Measurements from ENCODE around the gene ATP5IF1. TPM values are rescaled to one million over a fixed set of nuclear protein-coding genes. Genes with fewer than 3 reads are reported as not detected.

ATP5IF1 gene
- 291 TPM for polyA plus RNA-seq (2012; ENCODE audit: missing spikeins)

DNA sequence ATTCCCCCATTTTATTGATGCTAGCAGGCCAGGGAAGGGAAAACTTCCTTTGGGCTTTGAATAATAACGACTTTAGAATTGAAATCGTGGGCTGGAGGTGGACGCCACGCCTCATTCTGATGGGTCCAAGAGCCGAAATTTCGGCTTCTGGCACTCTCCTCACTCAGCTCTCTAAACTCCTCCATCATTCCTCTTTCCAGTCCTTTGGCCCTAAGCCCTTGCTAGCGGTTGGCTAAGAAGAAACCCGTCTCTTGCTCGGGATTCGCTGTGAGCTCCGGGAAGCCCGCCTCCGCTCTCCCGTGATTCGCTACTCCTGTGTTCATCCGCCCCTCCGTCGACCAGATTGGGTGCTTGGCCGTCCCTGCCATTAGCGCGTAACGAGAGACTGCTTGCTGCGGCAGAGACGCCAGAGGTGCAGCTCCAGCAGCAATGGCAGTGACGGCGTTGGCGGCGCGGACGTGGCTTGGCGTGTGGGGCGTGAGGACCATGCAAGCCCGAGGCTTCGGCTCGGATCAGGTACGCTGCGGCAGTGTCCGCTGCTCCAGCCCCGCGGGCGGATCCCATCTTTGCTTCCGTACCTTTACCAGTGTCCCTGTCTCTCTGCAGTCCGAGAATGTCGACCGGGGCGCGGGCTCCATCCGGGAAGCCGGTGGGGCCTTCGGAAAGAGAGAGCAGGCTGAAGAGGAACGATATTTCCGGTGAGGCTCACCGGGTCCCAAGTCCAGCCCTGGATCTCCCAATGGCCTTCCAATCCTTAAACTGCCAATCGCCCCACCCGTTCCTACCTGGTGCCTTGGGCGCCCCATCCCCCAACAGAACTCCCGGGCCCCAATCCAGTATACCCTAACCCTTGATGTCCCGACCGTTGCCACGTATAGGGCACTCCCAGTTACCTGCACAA, at the start of gene ATP5IF1:
TSS of gene ATP5IF1 (plus strand) at position 370 of the 901 bp plus-strand sequence. CDS start at position 430, 60 bp downstream.
- DNase-seq (ENCODE audit: insufficient read length) (peak; percentile 99), FAIRE-seq (peak; percentile 93)
- TF ChIP-seq TAF1 (IDR thresholded peaks at IDR 0.05; ENCODE audit: borderline replicate concordance, low read depth, low read length): peak; percentile 90
- TF ChIP-seq POLR2AphosphoS5 (IDR thresholded peaks at IDR 0.05; ENCODE audit: low read depth, low read length): peak; percentile 96
- TF ChIP-seq POLR2A (IDR thresholded peaks at IDR 0.05; ENCODE audit: low read depth, low read length): peak; percentile 97

DNA sequence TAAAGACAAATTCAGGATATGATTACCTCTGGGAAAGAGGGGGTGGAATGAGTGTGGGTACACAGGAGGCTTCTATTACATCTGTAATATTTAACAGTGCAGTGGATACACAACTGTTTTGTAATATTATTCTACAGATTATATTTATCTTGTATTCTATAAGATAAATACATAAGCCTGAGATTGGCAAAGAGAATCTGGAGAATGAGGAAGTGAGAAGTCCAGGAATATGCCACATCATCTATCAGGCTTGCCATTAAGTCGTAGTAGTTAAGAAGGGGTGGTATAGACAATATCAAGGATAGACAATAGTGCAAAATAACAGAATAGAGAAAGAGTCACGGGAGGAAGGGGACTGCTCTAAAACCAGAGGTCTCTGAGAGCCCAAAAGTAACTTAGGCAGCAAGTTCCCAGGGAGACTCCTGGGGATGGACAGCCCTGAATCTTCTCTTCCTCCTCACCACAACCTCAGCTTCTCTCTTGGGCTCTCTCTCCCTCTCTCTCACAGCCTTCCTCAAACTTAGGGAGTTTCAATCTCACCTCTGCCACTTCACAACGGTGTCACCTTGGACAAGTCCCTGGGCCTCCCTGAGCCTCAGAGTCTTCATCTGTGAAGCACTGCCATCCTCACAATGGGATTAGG, 45.5 kb upstream of the ATP5IF1 start:
- TF ChIP-seq POLR2AphosphoS5 (IDR thresholded peaks at IDR 0.05; ENCODE audit: low read depth, low read length) (no peak), TAF1 (IDR thresholded peaks at IDR 0.05; ENCODE audit: borderline replicate concordance, low read depth, low read length) (no peak), POLR2A (IDR thresholded peaks at IDR 0.05; ENCODE audit: low read depth, low read length) (no peak)
- DNase-seq (ENCODE audit: insufficient read length): no peak
- no peak for FAIRE-seq

DNA sequence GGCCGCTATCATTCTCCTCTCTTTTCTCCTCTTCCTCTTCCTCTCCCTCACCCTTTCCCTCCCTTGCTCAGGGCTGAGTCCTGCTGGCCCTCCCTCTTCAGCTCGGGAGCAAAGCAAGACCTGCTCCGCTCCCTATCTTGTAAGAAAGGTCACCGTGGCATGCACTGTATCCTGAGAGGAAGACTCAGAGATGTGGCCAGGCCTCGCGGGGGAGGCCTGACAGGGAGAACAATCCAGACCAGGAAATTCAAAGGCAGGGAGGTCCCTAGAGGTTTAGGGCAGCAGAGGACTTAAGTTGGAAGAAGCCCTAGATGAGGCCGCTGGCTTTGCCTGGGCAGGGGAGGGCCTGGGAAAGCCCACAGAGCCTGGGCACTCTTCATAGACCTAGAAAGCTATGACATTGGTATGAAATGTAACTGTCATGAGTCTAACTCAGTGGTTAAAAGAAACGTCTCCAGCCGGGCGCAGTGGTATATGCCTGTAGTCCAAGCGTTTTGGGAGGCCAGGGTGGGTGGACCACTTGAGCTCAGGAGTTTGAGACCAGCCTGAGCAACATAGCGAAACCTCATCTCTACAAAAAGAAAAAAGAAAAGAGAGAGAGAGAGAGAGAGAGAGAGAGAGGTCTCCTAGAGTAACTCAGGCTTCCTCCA, 44.8 kb upstream of the ATP5IF1 start:
- no peak for TF ChIP-seq TAF1 (IDR thresholded peaks at IDR 0.05; ENCODE audit: borderline replicate concordance, low read depth, low read length)
- no peak for TF ChIP-seq POLR2A (IDR thresholded peaks at IDR 0.05; ENCODE audit: low read depth, low read length)
- no peak for TF ChIP-seq POLR2AphosphoS5 (IDR thresholded peaks at IDR 0.05; ENCODE audit: low read depth, low read length)
- DNase-seq (ENCODE audit: insufficient read length): no peak
- FAIRE-seq: no peak

DNA sequence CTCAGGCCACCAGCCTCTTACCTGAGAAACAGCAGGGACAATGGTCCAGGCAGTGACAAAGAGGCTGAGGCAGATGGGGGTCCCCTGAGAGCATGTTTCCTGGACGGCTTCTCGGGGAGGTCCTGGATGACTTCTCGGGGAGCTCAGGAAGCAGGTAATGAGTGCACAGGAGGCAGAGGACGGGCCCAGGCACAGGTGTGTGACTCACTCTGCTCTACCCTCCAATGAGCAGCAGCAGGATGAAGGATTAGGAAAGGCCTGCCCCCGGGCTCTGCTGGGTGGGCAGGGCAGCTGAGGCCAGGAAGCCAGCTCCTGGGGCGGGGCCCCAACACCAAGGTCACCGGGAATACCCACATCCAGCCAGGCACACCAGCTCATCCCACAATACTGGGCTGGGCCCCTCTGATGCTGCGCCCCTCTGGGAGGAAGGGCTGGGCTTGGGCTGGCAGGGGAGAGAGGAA, 42.2 kb upstream of the ATP5IF1 start:
- TF ChIP-seq POLR2AphosphoS5 (IDR thresholded peaks at IDR 0.05; ENCODE audit: low read depth, low read length): no peak
- TF ChIP-seq POLR2A (IDR thresholded peaks at IDR 0.05; ENCODE audit: low read depth, low read length): no peak
- TF ChIP-seq TAF1 (IDR thresholded peaks at IDR 0.05; ENCODE audit: borderline replicate concordance, low read depth, low read length): no peak
- FAIRE-seq (no peak), DNase-seq (ENCODE audit: insufficient read length) (no peak)

DNA sequence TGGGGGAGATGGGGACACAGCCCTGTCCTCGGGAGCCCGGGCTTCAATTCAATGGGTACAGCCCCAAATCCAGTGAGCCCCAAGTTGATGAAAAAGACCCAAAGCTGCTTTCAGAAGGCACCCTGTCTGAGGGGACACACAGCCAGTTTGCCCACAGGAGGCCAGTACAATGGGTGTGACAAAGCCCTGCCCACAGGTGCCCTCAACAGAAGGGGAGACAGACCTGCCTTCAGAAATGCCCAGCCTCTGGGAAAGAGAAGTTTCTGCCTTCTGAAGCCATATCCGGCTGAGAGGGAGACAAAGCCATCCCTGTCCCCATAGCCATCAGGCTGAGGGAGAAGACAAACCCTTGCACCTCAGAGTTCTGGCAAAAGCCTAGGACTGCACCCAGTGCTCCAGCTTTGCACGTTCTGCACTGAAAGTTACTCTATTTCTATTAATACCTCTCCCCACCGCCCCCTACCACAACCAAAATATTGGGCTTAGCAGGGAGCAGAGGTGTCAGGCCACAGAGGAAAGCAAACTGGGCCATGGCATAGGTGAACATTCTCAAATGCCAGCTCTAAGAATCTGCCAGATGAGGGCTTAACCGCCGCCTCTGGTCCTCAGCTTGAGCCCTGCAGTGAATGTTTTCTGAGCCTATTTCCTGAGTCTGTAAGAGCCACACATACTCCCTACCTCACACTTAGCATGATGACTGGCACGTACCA, 41.4 kb upstream of the ATP5IF1 start:
- DNase-seq (ENCODE audit: insufficient read length) (no peak), FAIRE-seq (no peak)
- no peak for TF ChIP-seq POLR2A (IDR thresholded peaks at IDR 0.05; ENCODE audit: low read depth, low read length)
- TF ChIP-seq TAF1 (IDR thresholded peaks at IDR 0.05; ENCODE audit: borderline replicate concordance, low read depth, low read length): no peak

DNA sequence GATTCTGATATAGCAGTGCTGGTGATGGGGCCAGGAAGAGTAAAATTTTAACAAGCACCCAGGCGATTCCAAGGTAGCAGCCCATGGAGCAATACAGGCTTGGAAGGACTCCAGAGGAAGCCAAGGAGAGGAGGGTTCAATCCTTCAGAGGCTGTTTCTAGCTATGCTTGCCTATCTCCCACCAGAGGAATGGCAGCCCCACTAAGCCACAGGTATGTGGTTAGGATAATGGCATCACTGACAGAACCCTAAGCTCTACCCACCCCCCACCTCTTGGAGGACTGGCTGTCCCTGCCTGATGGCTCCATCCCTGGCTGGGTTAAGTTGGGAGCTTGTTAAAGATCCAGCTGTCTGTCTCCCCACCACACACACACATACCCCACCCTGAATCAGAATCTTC, 40.1 kb upstream of the ATP5IF1 start:
- no peak for TF ChIP-seq TAF1 (IDR thresholded peaks at IDR 0.05; ENCODE audit: borderline replicate concordance, low read depth, low read length)
- no peak for TF ChIP-seq POLR2AphosphoS5 (IDR thresholded peaks at IDR 0.05; ENCODE audit: low read depth, low read length)
- no peak for TF ChIP-seq POLR2A (IDR thresholded peaks at IDR 0.05; ENCODE audit: low read depth, low read length)
- no peak for DNase-seq (ENCODE audit: insufficient read length)
- no peak for FAIRE-seq

DNA sequence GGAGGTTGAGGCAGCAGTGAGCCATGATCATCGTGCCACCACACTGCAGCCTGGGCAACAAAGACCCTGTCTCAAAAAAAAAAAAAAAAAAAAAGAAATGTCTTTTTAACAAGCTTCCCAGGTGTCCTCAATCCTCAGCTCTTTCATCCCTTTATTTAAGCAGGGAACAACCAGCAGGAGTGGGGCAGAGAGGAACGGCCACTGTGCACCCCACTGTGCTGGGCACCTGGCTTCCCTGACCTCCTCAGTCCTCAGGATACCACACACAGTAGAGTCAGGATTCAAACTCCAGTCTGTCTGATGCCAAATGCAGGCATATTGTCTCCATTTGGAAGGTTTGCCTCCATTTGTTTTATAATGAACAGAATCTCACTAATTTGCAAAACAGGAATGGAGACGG, 39.6 kb upstream of the ATP5IF1 start:
- TF ChIP-seq POLR2AphosphoS5 (IDR thresholded peaks at IDR 0.05; ENCODE audit: low read depth, low read length) (no peak), TAF1 (IDR thresholded peaks at IDR 0.05; ENCODE audit: borderline replicate concordance, low read depth, low read length) (no peak), POLR2A (IDR thresholded peaks at IDR 0.05; ENCODE audit: low read depth, low read length) (no peak)
- DNase-seq (ENCODE audit: insufficient read length) (no peak), FAIRE-seq (no peak)

DNA sequence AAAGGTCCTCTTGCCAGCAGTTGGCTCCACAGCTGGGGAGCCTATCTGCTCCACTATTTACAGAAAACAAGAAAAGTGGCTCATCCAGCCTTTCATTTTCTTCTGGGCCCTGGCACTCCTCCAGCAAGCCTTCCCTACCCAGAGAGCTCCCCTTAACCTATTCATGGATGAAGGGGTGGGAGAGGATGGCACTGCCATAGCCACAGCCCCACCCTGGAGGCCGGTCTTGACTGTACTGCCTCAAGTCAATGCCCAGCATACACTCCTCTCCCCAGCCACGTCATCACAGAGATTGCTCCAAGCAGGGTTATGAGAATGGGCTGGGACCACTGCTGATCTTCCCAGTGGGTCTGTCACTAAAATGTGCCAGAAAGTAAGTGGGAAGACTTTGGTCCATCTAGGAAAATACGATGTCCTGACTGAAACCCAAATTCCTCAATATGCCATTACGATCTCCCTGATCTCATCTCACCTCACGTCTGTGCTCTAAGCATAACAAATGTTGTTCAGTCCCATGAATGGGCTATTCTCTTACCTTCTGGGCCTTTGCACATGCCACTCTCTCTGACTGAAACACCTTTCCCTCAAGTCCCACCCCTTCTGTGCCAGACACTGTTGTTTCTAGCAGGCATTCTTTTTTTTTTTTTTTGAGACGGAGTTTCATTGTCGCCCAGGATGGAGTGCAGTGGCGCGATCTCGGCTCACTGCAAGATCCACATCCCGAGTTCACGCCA, 38.1 kb upstream of the ATP5IF1 start:
- FAIRE-seq (no peak), DNase-seq (ENCODE audit: insufficient read length) (no peak)
- no peak for TF ChIP-seq POLR2AphosphoS5 (IDR thresholded peaks at IDR 0.05; ENCODE audit: low read depth, low read length)
- no peak for TF ChIP-seq POLR2A (IDR thresholded peaks at IDR 0.05; ENCODE audit: low read depth, low read length)
- no peak for TF ChIP-seq TAF1 (IDR thresholded peaks at IDR 0.05; ENCODE audit: borderline replicate concordance, low read depth, low read length)

DNA sequence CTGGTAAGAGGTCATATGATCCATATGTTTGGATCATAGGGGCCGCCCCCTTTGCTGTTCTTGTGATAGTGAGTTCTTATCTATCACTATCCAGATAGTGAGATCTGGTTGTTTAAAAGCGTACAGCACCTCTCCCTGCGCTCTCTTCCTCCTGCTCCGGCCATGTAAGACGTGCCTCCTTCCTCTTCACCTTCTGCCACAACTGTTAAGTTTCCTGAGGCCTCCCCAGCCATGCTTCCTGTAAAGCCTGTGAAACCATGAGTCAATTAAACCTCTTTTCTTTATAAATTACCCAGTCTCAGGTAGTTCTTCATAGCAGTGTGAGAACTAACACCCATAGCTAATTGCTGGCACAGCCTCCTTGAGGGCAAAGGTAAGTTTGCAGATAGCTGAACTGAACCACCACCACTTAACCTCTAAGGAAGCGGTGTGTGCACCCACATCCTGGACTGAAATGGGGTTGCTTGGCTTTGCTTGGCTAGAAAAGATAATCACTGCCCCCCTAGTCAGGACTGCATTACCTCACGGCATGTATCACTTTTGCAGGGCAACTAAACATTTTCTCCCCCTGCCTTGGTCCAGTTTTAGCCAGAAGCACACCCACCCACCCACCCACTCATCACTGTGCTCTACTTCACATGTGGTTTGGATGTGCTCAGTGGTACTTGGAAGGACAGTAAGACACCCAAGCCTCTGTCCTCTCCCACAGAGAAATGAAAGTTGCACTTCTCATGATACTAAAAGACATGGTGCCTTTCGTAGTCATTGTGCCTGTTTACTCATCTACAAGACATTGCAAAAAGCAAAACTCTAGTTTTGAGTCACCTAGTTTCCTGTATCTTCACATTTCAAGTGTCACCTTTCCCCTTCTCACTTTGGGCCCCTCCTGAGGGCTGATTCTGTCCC, 36.3 kb upstream of the ATP5IF1 start:
- FAIRE-seq (peak; percentile 91), DNase-seq (ENCODE audit: insufficient read length) (peak; percentile 63)
- peak; percentile 38; the same call in 1 of the 2 replicates for TF ChIP-seq POLR2A (IDR thresholded peaks at IDR 0.05; ENCODE audit: low read depth, low read length)
- TF ChIP-seq POLR2AphosphoS5 (IDR thresholded peaks at IDR 0.05; ENCODE audit: low read depth, low read length): no peak; the same call in 1 of the 2 replicates

Measured in GM12892 (cell line).